ENCODE measurements around the gene SCGB2B2.
"Not testable (repeated sequence)": the region's sequence is repeated elsewhere in the genome, so short reads cannot be mapped to it uniquely, and the experiment has no call there.

SCGB2B2 gene, protein sequence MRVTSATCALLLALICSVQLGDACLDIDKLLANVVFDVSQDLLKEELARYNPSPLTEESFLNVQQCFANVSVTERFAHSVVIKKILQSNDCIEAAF

DNA sequence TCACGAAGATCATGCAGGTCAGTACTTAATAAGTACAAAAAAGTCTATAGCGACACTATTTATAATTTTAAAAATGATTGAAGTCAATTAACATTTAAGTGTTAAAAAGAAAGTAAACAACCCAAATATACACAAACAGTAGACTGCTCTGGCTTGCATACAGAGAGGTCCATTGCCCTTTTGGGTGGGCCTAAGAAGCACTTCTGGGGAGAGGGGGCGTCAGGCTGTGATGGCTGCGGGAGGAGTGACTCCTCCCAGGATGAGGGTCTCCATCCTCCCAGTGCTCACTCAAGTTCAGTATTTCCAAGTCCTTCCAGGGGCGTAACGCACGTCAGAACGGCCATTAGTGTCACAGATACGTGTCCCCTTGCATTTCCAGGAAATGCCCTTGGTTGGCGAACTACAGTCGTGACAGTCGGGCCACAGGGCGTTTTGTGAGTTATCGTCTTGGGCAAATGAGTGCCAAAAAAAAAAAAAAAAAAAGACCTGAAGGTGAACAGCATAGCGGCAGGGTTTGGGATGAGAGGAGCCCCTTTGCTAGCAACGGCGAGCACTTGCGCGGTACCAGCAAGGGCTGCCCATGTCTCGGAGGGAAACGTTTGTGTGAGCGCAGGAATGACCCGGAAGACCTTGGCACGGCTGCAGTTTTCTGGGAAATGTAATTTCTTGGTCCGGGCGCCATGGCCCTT lies at the start of gene SCGB2B2:
Gene SCGB2B2, minus strand, starts transcription at position 463 of the 689 bp plus-strand sequence. CDS start 82,596 bp downstream, outside the sequence.
- DNase-seq (ENCODE audit: low read depth, low spot score) = no peak

GRCh38 chr19:34725400-34725799 lies 48.4 kb upstream of the SCGB2B2 start:
- no peak for DNase-seq (ENCODE audit: low read depth, low spot score)

GRCh38 chr19:34722353-34722752 lies 45.4 kb upstream of the SCGB2B2 start:
- no peak for DNase-seq (ENCODE audit: low read depth, low spot score)

GRCh38 chr19:34715357-34715756 lies 38.4 kb upstream of the SCGB2B2 start:
- no peak for DNase-seq (ENCODE audit: low read depth, low spot score)

- no peak for DNase-seq (ENCODE audit: low read depth, low spot score)
Measured at GRCh38 chr19:34713262-34713637, 36.3 kb upstream of the SCGB2B2 start.

- DNase-seq (ENCODE audit: low read depth, low spot score) = peak; percentile 39
Measured at GRCh38 chr19:34712395-34713261, 35.7 kb upstream of the SCGB2B2 start.

DNA sequence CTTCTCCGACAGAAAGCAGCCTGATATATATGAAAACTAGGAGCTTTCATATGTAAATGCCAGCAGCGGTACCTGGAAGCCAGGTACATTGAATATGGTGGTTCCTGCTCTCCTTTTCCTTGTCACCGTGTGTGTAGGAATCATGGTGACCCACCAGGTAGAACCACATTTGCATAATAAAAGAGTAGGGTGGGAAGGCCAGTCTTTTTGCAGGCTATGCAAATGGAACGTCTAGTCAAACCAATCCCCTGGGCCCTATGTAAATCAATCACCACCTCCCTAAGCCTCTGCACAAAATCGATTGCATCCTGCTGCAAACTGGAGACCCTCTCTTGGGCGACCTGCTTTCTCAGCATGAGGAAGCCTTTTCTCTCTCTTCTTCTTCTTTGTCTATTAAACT lies 34.9 kb upstream of the SCGB2B2 start:
- DNase-seq (ENCODE audit: low read depth, low spot score) = no peak

DNA sequence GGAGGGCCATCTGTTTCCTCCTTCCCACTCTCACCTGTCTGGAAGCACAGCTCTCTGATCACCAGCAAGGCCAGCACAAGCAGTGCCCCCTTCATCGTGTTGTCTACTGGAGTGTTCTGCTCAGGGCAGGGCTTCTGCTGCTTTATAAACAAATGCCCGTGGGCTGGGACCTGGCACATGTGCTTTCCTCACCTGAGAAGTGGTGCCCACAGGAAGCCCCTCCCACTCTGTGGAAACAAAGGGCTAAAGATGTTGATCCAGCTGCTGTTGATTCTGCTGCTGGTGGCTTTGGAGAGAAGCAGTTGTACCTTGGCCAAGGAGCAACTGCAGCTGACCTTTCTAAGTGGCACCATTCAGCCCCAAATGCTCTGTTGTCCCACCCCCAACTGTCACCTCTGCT lies 30.7 kb upstream of the SCGB2B2 start:
- no peak for DNase-seq (ENCODE audit: low read depth, low spot score)

GRCh38 chr19:34692549-34692948 lies 15.6 kb upstream of the SCGB2B2 start:
- DNase-seq (ENCODE audit: low read depth, low spot score) = no peak

- no peak for DNase-seq (ENCODE audit: low read depth, low spot score)
Measured at GRCh38 chr19:34690372-34690771, 13.4 kb upstream of the SCGB2B2 start.

- no peak for DNase-seq (ENCODE audit: low read depth, low spot score)
Measured at GRCh38 chr19:34688592-34688991, 11.6 kb upstream of the SCGB2B2 start.

GRCh38 chr19:34687348-34687747 lies 10.4 kb upstream of the SCGB2B2 start:
- no peak for DNase-seq (ENCODE audit: low read depth, low spot score)

- no peak for DNase-seq (ENCODE audit: low read depth, low spot score)
Measured at GRCh38 chr19:34686455-34686854, 9.5 kb upstream of the SCGB2B2 start.

DNA sequence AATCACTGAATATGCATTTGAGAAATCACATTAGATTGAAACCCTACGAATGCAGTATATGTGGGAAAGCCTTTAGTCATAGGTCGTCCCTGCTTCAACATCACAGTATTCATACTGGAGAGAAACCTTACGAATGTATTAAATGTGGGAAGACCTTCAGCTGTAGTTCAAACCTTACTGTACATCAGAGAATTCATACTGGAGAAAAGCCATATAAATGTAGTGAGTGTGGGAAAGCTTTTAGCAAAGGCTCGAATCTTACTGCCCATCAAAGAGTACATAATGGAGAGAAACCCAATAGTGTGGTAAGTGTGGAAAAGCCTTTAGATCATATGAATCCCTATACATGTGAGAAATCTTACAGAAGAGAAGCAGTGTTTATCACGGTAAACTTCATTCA lies 8.3 kb upstream of the SCGB2B2 start:
- DNase-seq (ENCODE audit: low read depth, low spot score) = not testable (repeated sequence)

- no peak for DNase-seq (ENCODE audit: low read depth, low spot score)
Measured at GRCh38 chr19:34681478-34681877, 4.5 kb upstream of the SCGB2B2 start.

GRCh38 chr19:34678421-34678820 lies 1.5 kb upstream of the SCGB2B2 start:
- DNase-seq (ENCODE audit: low read depth, low spot score) = no peak

- DNase-seq (ENCODE audit: low read depth, low spot score) = no peak
Measured at GRCh38 chr19:34678085-34678412, 1.1 kb upstream of the SCGB2B2 start.

DNA sequence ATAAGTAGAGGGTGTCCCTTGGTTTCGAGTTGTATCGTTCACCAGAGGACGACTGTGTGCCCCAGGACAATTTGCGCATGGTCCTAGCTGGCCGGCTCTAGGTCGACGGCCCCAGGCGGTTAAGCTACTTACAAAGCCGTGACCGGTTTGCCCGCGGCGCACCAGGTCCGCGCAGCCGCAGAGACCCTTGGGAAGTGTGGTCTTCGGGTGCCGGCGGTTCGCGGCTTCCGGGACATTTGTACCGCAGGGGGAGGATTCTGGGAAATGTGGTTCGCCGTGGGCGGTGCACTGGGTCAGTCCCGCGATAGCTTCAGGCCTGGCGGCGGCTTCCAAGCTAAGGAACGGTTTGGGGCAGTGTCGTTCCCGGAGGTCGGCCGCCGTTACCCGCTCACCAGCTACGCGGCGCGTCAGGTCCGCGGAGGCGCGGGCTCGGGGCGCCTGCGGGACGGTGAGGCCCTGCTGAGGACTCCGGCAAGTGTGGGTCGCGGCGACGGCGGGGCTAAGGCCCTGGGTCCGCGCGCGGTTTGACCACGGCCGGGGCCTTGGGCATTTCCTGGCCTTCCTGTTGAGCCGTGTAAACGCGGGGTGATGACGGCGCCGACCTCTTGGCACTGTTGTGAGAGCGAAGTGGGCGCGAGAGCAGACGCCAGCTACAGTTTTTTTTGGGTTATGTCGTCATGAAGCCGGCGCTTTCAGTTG lies 576 bp upstream of the SCGB2B2 start, which contains the start of gene ZNF302:
Gene ZNF302, plus strand, starts transcription at position 293 of the 699 bp plus-strand sequence. CDS start 1,127 bp downstream, outside the sequence.
- peak; percentile 91 for DNase-seq (ENCODE audit: low read depth, low spot score)

GRCh38 chr19:34675919-34676318 lies 1.0 kb downstream of the SCGB2B2 start:
- DNase-seq (ENCODE audit: low read depth, low spot score) = no peak

DNA sequence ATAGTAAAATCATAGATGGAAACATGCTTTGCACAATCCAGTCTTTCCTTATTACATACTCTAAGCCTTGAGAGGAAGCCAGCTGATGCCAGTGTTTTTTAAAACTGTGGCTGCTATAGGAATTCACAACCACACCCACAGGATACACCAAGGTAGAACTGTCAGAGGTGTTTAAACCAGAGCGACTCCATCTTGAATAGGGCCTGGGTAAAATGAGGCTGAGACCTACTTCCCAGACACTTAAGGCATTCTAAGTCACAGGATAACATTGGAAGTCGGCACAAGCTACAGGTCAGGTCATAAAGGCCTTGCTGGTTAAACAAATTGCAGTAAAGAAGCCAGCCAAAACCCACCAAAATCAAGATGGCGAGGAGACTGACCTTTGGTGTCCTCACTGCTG lies 1.7 kb downstream of the SCGB2B2 start:
- no peak for DNase-seq (ENCODE audit: low read depth, low spot score)

DNA sequence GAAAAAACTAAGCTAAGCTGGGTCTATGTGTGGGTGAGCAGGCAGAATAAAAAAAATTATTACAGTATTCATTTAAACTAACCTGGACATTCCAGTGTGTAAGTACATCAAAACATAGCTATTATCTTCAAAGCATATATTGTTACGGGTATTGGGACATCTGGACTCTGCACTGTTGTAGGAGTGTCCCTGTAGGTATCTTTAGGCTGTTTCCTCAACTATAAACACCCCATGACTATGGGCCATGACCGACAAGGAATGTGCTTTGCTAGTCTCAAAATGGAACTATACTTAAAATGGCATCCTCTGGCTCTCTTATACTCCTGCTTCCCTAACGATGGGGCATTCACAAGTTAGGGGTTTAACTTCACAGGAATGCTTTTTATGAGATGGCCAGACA lies 3.4 kb downstream of the SCGB2B2 start:
- DNase-seq (ENCODE audit: low read depth, low spot score) = no peak

- no peak for DNase-seq (ENCODE audit: low read depth, low spot score)
Measured at GRCh38 chr19:34671972-34672371, 5.0 kb downstream of the SCGB2B2 start.
